ENCODE data around the gene AP4E1.

The AP4E1 gene

GRCh38 chr15:51054535-51054934, 146.1 kb downstream of the AP4E1 start (continued):
- TF ChIP-seq ATF2 (tag by site-specific recombination; IDR thresholded peaks at IDR 0.05; ENCODE audit: low read depth) (no peak), ZSCAN23 (tag by site-specific recombination; IDR thresholded peaks at IDR 0.05) (no peak), REST (tag by site-specific recombination; IDR thresholded peaks at IDR 0.05) (no peak)
